GM12873 (cell line): ENCODE measurements around the gene BMP3.

Source experiments
- CTCF ChIP-seq: IDR thresholded peaks from 2 replicates; pipeline ENCODE4 v1.5.1; 2012; ENCODE audit warnings: low read depth, mild to moderate bottlenecking, moderate library complexity, low read length, control low read depth; ENCODE audit not compliant: insufficient read depth; ENCODE audit errors: missing control alignments

BMP3 gene

DNA sequence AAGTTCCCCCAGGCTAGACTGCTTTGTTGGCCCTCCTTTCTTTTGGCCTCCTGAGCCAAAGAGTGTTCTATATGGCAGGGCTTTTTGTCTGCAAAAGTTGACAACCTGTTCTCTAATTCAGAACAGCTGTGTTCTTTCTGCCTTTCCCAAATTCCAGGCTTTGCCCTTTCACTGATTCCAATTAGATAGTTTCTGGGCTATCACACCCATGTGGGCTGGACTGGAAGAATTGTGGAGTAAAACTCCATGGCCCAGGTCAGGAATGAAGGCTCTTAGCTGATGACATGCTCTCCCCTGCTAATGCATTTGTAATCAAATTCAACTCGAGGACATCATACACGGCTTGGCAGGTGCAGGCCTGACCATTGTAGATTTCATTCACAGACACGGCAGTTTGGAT, 19.4 kb downstream of the BMP3 start:
- no peak for TF ChIP-seq CTCF

- TF ChIP-seq CTCF = peak; percentile 73
These were observed 21.9 kb downstream of the BMP3 start for GRCh38 chr4:81052119-81053068.

DNA sequence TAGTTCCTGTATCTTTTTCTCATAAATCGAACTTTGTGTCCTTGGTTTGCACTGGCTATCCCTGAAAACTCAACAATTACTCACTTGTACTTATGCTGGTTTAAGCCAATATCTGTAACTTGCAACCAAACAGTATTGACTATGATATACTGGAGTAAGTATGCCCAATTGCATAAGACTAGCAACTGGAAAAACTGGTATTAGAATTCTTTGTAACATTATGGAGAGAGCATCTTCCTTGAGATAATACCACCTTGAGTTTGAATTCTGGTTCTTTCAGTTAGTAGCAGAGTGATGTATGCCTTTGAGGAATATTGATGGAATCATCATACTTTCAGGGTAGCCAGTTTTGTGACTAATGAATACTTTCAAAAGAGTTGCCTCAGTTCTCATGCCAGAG, 28.1 kb downstream of the BMP3 start:
- no peak for TF ChIP-seq CTCF

DNA sequence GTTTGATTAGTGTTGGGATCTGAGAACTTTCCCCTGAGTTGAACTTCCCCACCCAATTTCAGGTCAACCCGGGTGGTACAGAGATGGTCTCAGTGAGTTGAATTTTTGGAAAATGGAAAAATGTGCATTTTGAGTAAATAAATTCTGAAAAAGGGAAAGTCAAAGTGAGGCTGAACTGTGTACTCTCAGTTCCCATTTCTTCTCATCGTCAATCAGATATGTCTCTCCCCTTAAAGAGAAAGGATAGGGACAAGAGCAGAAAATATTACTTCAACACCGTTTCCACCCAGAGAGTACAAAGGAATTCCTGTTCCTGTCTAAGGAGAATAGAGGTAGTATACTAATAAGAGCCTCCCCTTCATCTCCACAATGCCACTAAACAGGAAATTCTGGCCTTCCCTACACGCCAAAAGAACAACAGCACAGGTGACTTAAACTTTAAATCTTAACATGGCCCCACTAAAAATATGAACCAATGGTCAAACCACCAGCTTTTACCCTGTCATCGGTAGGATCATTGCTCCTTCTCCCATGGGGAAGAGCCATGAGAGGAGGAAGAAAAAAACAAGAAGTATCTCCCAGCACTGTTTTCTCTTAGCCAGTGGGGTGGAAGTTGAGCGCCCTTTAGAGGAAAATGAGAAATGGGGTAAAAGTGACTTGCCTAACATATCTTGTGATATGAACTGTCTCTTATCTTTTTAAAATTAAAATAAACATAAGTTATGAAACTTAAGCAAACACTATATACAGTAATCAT, 30.3 kb downstream of the BMP3 start:
- TF ChIP-seq CTCF = no peak

- no peak for TF ChIP-seq CTCF
These were observed 30.8 kb downstream of the BMP3 start for GRCh38 chr4:81061344-81061730.

DNA sequence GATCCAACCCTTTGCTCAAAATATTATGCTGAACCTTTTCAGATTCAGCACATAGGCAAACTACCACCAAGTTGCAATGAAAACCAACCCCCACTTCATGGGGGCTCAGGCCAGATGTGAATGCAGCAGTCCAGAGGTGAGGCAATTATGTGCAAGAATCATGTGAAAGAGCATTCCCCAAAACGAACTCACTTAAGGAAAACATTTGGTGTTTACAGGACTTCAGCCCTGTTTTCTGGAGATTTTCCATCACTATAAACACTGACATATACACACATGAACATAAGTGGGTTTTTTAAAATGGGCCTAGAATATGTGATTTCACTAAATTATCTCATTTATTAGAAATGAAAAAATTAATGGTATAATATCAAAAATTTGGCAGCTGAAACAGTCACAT, 31.5 kb downstream of the BMP3 start:
- TF ChIP-seq CTCF = no peak

DNA sequence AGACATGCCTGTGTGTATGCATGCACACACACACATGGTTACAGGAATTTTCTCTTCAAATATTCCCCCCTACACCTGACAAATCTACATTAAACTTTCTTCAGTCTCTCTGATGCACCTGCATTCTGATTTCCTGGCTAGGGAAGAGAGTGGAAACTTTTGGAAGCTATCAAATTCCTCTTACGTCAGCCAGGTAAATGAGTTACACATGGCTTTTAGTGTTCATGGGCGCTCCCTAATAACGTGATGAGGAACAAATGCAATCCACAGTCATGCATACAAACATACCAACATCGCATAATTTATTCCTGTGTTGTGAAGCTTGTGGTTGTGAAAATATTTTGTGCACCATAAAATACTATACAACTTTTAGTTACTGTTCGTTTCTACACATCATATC, 34.9 kb downstream of the BMP3 start:
- no peak for TF ChIP-seq CTCF
